ENCODE measurements around the gene ATP2C1. TPM values are rescaled to one million over a fixed set of nuclear protein-coding genes. Genes with fewer than 3 reads are reported as not detected.

Gene ATP2C1
- total RNA-seq, 1 donor from 2014 or later = 34.1 TPM

- Histone ChIP-seq H3K27ac (no peak overlapping the region), H3K27me3 (no peaks in the 10 kb centered on the region), H3K4me3 (no peak overlapping the region), H3K9me3 (no peaks in the 10 kb centered on the region), H3K4me1 (no peaks in the 10 kb centered on the region), H3K36me3 (peaks cover 0 to 8% of the 10 kb centered on the region in 2 donors)
- TF ChIP-seq CTCF (IDR thresholded peaks at IDR 0.05) (no peak), POLR2A (IDR thresholded peaks at IDR 0.05) (no peak), POLR2AphosphoS5 (IDR thresholded peaks at IDR 0.05; ENCODE audit: insufficient read depth in 1 of 2, low read depth in 1 of 2) (no peak)
- intact Hi-C loops (cut with DNase I) = no loop called here
- DNase-seq (ENCODE audit: extremely low spot score in 2 of 2) = no peak
Observed at GRCh38 chr3:131004603-131005002, 110.7 kb downstream of the ATP2C1 start.

- intact Hi-C loops (cut with DNase I) = no loop called here
Observed at GRCh38 chr3:131007256-131007655, 113.4 kb downstream of the ATP2C1 start.

GRCh38 chr3:131007782-131008181, 113.9 kb downstream of the ATP2C1 start:
- Histone ChIP-seq H3K9me3 (no peaks in the 10 kb centered on the region), H3K27ac (no peak overlapping the region), H3K36me3 (peaks cover 0 to 19% of the 10 kb centered on the region in 2 donors), H3K4me1 (no peaks in the 10 kb centered on the region), H3K4me3 (no peak overlapping the region), H3K27me3 (no peaks in the 10 kb centered on the region)
- no peak for TF ChIP-seq CTCF (IDR thresholded peaks at IDR 0.05)
- no peak for TF ChIP-seq POLR2A (IDR thresholded peaks at IDR 0.05)
- TF ChIP-seq POLR2AphosphoS5 (IDR thresholded peaks at IDR 0.05; ENCODE audit: insufficient read depth in 1 of 2, low read depth in 1 of 2) = no peak
- no peak for DNase-seq (ENCODE audit: extremely low spot score in 2 of 2)
- intact Hi-C loops (cut with DNase I) = no loop called here

More at GRCh38 chr3:131007256-131007655, 113.4 kb downstream of the ATP2C1 start:
- H3K36me3 ChIP-seq = peaks cover 0 to 15% of the 10 kb centered on the region in 2 donors
- H3K27ac ChIP-seq = no peak overlapping the region
- H3K4me1 ChIP-seq = no peaks in the 10 kb centered on the region
- H3K9me3 ChIP-seq = no peaks in the 10 kb centered on the region
- DNase-seq (ENCODE audit: extremely low spot score in 2 of 2) = no peak
- TF ChIP-seq CTCF (IDR thresholded peaks at IDR 0.05) (no peak), POLR2AphosphoS5 (IDR thresholded peaks at IDR 0.05; ENCODE audit: insufficient read depth in 1 of 2, low read depth in 1 of 2) (no peak), POLR2A (IDR thresholded peaks at IDR 0.05) (no peak)
- no peak overlapping the region for H3K4me3 ChIP-seq
- no peaks in the 10 kb centered on the region for H3K27me3 ChIP-seq

- Histone ChIP-seq H3K27ac (no peak overlapping the region), H3K4me3 (no peak overlapping the region), H3K27me3 (no peaks in the 10 kb centered on the region), H3K9me3 (no peaks in the 10 kb centered on the region), H3K4me1 (no peaks in the 10 kb centered on the region), H3K36me3 (peaks cover 0 to 22% of the 10 kb centered on the region in 2 donors)
- DNase-seq (ENCODE audit: extremely low spot score in 2 of 2) = no peak
- intact Hi-C loops (cut with DNase I) = no loop called here
- TF ChIP-seq POLR2AphosphoS5 (IDR thresholded peaks at IDR 0.05; ENCODE audit: insufficient read depth in 1 of 2, low read depth in 1 of 2) (no peak), POLR2A (IDR thresholded peaks at IDR 0.05) (no peak), CTCF (IDR thresholded peaks at IDR 0.05) (no peak)
Observed at GRCh38 chr3:131008326-131008725, 114.4 kb downstream of the ATP2C1 start.

- Histone ChIP-seq H3K36me3 (peaks cover 0 to 35% of the 10 kb centered on the region in 2 donors), H3K27me3 (no peaks in the 10 kb centered on the region), H3K9me3 (no peaks in the 10 kb centered on the region), H3K4me3 (no peak overlapping the region), H3K4me1 (no peaks in the 10 kb centered on the region), H3K27ac (no peak overlapping the region)
- TF ChIP-seq POLR2AphosphoS5 (IDR thresholded peaks at IDR 0.05; ENCODE audit: insufficient read depth in 1 of 2, low read depth in 1 of 2) (no peak), POLR2A (IDR thresholded peaks at IDR 0.05) (no peak), CTCF (IDR thresholded peaks at IDR 0.05) (no peak)
- no peak for DNase-seq (ENCODE audit: extremely low spot score in 2 of 2)
- intact Hi-C loops (cut with DNase I) = no loop called here
Observed at GRCh38 chr3:131009698-131010097, 115.8 kb downstream of the ATP2C1 start.
